ENCODE data around the gene PHACTR1. TPM values are rescaled to one million over a fixed set of nuclear protein-coding genes. Genes with fewer than 3 reads are reported as not detected.

Gene PHACTR1
- total and polyA plus RNA-seq, 12 donors, result 0.77 to 16.0 (median 3.5) TPM

- WGBS, 4 donors, result 66 to 83% (median 73%) methylated on average over 3 of the region's 3 CpGs
- no peak overlapping the region for H3K27ac ChIP-seq
- intact Hi-C loops (cut with DNase I), result no loop called here
Measured at GRCh38 chr6:13188306-13188705, 471.7 kb downstream of the PHACTR1 start.

DNA sequence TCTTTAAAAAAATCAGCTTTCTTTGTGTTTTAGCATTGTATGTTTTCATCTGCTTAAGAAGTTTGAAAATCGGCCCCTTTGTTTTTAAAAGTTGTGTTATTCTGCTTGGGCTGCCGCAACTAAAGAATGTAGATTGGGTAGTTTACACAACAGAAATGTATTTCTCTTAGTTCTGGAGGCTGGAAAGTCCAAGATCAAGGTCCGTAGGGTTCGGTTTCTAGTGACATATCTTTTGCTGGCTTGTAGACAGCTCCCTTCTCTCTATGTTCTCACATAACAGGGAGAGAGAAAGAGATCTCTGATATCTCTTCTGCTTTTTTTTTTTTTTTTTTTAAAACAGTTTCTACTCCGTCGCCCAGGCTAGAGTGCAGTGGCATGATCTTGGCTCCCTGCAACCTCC, 473.1 kb downstream of the PHACTR1 start:
- Histone ChIP-seq H3K27me3 (no peaks in the 10 kb centered on the region), H3K4me3 (no peak overlapping the region), H3K27ac (no peak overlapping the region), H3K36me3 (replicated peaks in 1 of 2) (no peaks in the 10 kb centered on the region), H3K4me1 (replicated peaks in 1 of 2) (no peaks in the 10 kb centered on the region), H3K9me3 (replicated peaks in 1 of 3) (no peaks in the 10 kb centered on the region)
- TF ChIP-seq POLR2A (IDR thresholded peaks at IDR 0.05), result no peak
- TF ChIP-seq, protein P1, sequence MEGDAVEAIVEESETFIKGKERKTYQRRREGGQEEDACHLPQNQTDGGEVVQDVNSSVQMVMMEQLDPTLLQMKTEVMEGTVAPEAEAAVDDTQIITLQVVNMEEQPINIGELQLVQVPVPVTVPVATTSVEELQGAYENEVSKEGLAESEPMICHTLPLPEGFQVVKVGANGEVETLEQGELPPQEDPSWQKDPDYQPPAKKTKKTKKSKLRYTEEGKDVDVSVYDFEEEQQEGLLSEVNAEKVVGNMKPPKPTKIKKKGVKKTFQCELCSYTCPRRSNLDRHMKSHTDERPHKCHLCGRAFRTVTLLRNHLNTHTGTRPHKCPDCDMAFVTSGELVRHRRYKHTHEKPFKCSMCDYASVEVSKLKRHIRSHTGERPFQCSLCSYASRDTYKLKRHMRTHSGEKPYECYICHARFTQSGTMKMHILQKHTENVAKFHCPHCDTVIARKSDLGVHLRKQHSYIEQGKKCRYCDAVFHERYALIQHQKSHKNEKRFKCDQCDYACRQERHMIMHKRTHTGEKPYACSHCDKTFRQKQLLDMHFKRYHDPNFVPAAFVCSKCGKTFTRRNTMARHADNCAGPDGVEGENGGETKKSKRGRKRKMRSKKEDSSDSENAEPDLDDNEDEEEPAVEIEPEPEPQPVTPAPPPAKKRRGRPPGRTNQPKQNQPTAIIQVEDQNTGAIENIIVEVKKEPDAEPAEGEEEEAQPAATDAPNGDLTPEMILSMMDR (IDR thresholded peaks at IDR 0.05), result no peak
- WGBS, 4 donors, result 82 to 94% (median 93%) methylated on average over 6 of the region's 6 CpGs
- no peak for DNase-seq
- intact Hi-C loops (cut with DNase I), result no loop called here

More at GRCh38 chr6:13188306-13188705, 471.7 kb downstream of the PHACTR1 start:
- DNase-seq, result no peak
- Histone ChIP-seq H3K9me3 (replicated peaks in 1 of 3) (no peaks in the 10 kb centered on the region), H3K4me1 (replicated peaks in 1 of 2) (no peaks in the 10 kb centered on the region), H3K36me3 (replicated peaks in 1 of 2) (no peaks in the 10 kb centered on the region), H3K4me3 (no peak overlapping the region), H3K27me3 (no peaks in the 10 kb centered on the region)
- TF ChIP-seq, protein P1 (IDR thresholded peaks at IDR 0.05), result no peak
- TF ChIP-seq POLR2A (IDR thresholded peaks at IDR 0.05), result no peak

DNA sequence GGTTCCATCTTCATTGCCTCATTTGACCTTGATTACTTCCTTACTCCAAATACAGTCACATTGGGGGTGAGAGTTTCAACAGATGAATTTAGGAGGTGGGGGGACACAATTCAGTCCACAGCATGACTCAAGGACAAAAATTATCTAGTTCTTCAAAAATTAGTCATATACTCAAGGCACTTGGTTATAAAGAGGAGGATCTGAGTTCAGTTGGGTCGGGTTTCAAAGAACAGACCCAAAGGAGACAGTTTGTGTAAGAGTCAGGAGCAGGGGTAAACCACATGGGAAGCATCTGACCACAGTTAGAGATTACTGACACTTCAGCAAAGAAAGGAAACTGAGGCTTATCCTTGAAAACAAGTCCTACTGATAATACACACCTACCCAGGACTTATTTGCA, 473.8 kb downstream of the PHACTR1 start:
- H3K27me3 ChIP-seq, result no peaks in the 10 kb centered on the region
- intact Hi-C loops (cut with DNase I), result no loop called here
- H3K36me3 ChIP-seq (replicated peaks in 1 of 2), result no peaks in the 10 kb centered on the region
- H3K27ac ChIP-seq, result no peak overlapping the region
- no peak for DNase-seq
- no peaks in the 10 kb centered on the region for H3K9me3 ChIP-seq (replicated peaks in 1 of 3)
- no peak overlapping the region for H3K4me3 ChIP-seq
- no peaks in the 10 kb centered on the region for H3K4me1 ChIP-seq (replicated peaks in 1 of 2)
- 81 to 92% (median 85%) methylated on average over 1 of the region's 1 CpG for WGBS, 4 donors
- TF ChIP-seq, protein P1 (IDR thresholded peaks at IDR 0.05), result no peak
- no peak for TF ChIP-seq POLR2A (IDR thresholded peaks at IDR 0.05)

GRCh38 chr6:13191461-13191860, 474.9 kb downstream of the PHACTR1 start:
- Histone ChIP-seq H3K27me3 (no peaks in the 10 kb centered on the region), H3K27ac (no peak overlapping the region), H3K4me1 (replicated peaks in 1 of 2) (no peaks in the 10 kb centered on the region), H3K9me3 (replicated peaks in 1 of 3) (no peaks in the 10 kb centered on the region), H3K4me3 (no peak overlapping the region), H3K36me3 (replicated peaks in 1 of 2) (no peaks in the 10 kb centered on the region)
- DNase-seq, result no peak
- intact Hi-C loops (cut with DNase I), result no loop called here
- TF ChIP-seq POLR2A (IDR thresholded peaks at IDR 0.05), result no peak
- TF ChIP-seq, protein P1 (IDR thresholded peaks at IDR 0.05), result no peak
- WGBS, 4 donors, result 31 to 61% (median 50%) methylated on average over 1 of the region's 1 CpG
